ENCODE results near the gene EXOC3L4.

- no peak for TF ChIP-seq CTCF (IDR thresholded peaks at IDR 0.05; ENCODE audit: insufficient read depth, low read length)
- TF ChIP-seq POLR2AphosphoS5 (IDR thresholded peaks at IDR 0.05; ENCODE audit: low read depth), result no peak
- no peak for TF ChIP-seq REST (IDR thresholded peaks at IDR 0.05; ENCODE audit: insufficient replicate concordance, low read depth)
- no peak for TF ChIP-seq GABPA (IDR thresholded peaks at IDR 0.05; ENCODE audit: low read depth)
- TF ChIP-seq SPI1 (IDR thresholded peaks at IDR 0.05; ENCODE audit: borderline replicate concordance, low read depth), result no peak
These were observed 28.1 kb upstream of the EXOC3L4 start for GRCh38 chr14:103066399-103066798.

All from HL-60 (cell line).